KOPT-K1 (cell line): Measurements from ENCODE around the gene CRIP3.

Source experiments
- H3K27ac ChIP-seq: fragments of 200-600 bp; sonication (generic); 2 replicates; pipeline ENCODE4 v1.5.1; 2016; ENCODE audit warnings: antibody characterized with exemption, mild to moderate bottlenecking, low read depth, low read length; ENCODE audit not compliant: poor library complexity, severe bottlenecking
- H3K36me3 ChIP-seq: fragments of 200-600 bp; sonication (generic); 2 replicates; pipeline ENCODE4 v1.5.1; 2017; ENCODE audit warnings: antibody characterized with exemption, mild to moderate bottlenecking, low read length, moderate library complexity; ENCODE audit not compliant: insufficient read depth
- H3K9me3 ChIP-seq: fragments of 200-600 bp; sonication (generic); 2 replicates; pipeline ENCODE4 v1.5.1; 2017; ENCODE audit warnings: antibody characterized with exemption, low read length, mild to moderate bottlenecking; ENCODE audit not compliant: insufficient read depth, poor library complexity, severe bottlenecking

Gene CRIP3

GRCh38 chr6:43298565-43299337 is 9.9 kb downstream of the CRIP3 start:
- Histone ChIP-seq H3K9me3 (no peaks in the 10 kb centered on the region), H3K27ac (no peak overlapping the region), H3K36me3 (no peaks in the 10 kb centered on the region)

GRCh38 chr6:43297644-43298564 is 10.7 kb downstream of the CRIP3 start, which contains the start of gene SLC22A7:
Gene SLC22A7, plus strand, starts transcription at chr6:43298260. Its CDS starts 99 bp downstream, at chr6:43298359.
- Histone ChIP-seq H3K9me3 (no peaks in the 10 kb centered on the region), H3K36me3 (no peaks in the 10 kb centered on the region), H3K27ac (no peak within 1 kb of the TSS)

- Histone ChIP-seq H3K36me3 (no peaks in the 10 kb centered on the region), H3K27ac (no peak overlapping the region), H3K9me3 (no peaks in the 10 kb centered on the region)
These were observed 11.7 kb downstream of the CRIP3 start for GRCh38 chr6:43296780-43297497.

GRCh38 chr6:43295456-43295855 is 13.2 kb downstream of the CRIP3 start:
- H3K9me3 ChIP-seq: no peaks in the 10 kb centered on the region
- H3K36me3 ChIP-seq: no peaks in the 10 kb centered on the region
- H3K27ac ChIP-seq: no peak overlapping the region

GRCh38 chr6:43294536-43294935 is 14.1 kb downstream of the CRIP3 start:
- Histone ChIP-seq H3K9me3 (no peaks in the 10 kb centered on the region), H3K36me3 (no peaks in the 10 kb centered on the region), H3K27ac (no peak overlapping the region)

GRCh38 chr6:43293698-43294097 is 14.9 kb downstream of the CRIP3 start:
- Histone ChIP-seq H3K9me3 (no peaks in the 10 kb centered on the region), H3K27ac (no peak overlapping the region), H3K36me3 (no peaks in the 10 kb centered on the region)

- no peak overlapping the region for H3K27ac ChIP-seq
- no peaks in the 10 kb centered on the region for H3K36me3 ChIP-seq
- no peaks in the 10 kb centered on the region for H3K9me3 ChIP-seq
These were observed 15.8 kb downstream of the CRIP3 start for GRCh38 chr6:43292763-43293318.

- no peaks in the 10 kb centered on the region for H3K36me3 ChIP-seq
- H3K9me3 ChIP-seq: no peaks in the 10 kb centered on the region
- no peak overlapping the region for H3K27ac ChIP-seq
These were observed 16.3 kb downstream of the CRIP3 start for GRCh38 chr6:43292341-43292740.

- Histone ChIP-seq H3K27ac (no peak overlapping the region), H3K36me3 (no peaks in the 10 kb centered on the region), H3K9me3 (no peaks in the 10 kb centered on the region)
These were observed 16.9 kb downstream of the CRIP3 start for GRCh38 chr6:43291708-43292107.

- Histone ChIP-seq H3K9me3 (no peaks in the 10 kb centered on the region), H3K36me3 (no peaks in the 10 kb centered on the region), H3K27ac (no peak overlapping the region)
These were observed 17.7 kb downstream of the CRIP3 start for GRCh38 chr6:43290905-43291355.

- no peaks in the 10 kb centered on the region for H3K9me3 ChIP-seq
- H3K27ac ChIP-seq: no peak overlapping the region
- H3K36me3 ChIP-seq: no peaks in the 10 kb centered on the region
These were observed 18.2 kb downstream of the CRIP3 start for GRCh38 chr6:43290339-43290904.

- Histone ChIP-seq H3K9me3 (no peaks in the 10 kb centered on the region), H3K36me3 (no peaks in the 10 kb centered on the region), H3K27ac (no peak overlapping the region)
These were observed 20.6 kb downstream of the CRIP3 start for GRCh38 chr6:43287717-43288679.

GRCh38 chr6:43286980-43287716 is 21.5 kb downstream of the CRIP3 start:
- Histone ChIP-seq H3K36me3 (no peaks in the 10 kb centered on the region), H3K9me3 (no peaks in the 10 kb centered on the region), H3K27ac (no peak overlapping the region)
